GM23338 (cell line): ENCODE measurements around the gene SLC16A7. TPM values are rescaled to one million over a fixed set of nuclear protein-coding genes. Genes with fewer than 3 reads are reported as not detected.

Source experiments
- ATAC-seq: fragments of 200-7000 bp; cut with Tn5 transposase; 3 replicates; pipeline ENCODE4 v1.9.1; 2020
- DNase-seq: peaks from one replicate; pipeline ENCODE4 v3.0.0-alpha.2; 2015; ENCODE audit warnings: low spot score
- H2AFZ ChIP-seq: fragments of 200-600 bp; sonication (generic); 2 replicates; pipeline ENCODE4 v1.8.0; 2016; ENCODE audit warnings: antibody characterized with exemption, mild to moderate bottlenecking, moderate library complexity
- H3F3A ChIP-seq: fragments of 200-600 bp; sonication (generic); replicated peaks from 2 replicates; pipeline ENCODE4 v1.8.0; 2017; ENCODE audit warnings: antibody characterized with exemption, mixed run types, low read depth
- H3K27ac ChIP-seq: fragments of 200-600 bp; sonication (generic); 2 replicates; pipeline ENCODE4 v1.6.1; 2016; ENCODE audit warnings: low read depth
- H3K27me3 ChIP-seq: fragments of 200-600 bp; sonication (generic); 2 replicates; pipeline ENCODE4 v1.8.0; 2016; ENCODE audit warnings: mild to moderate bottlenecking, mixed run types, moderate library complexity; ENCODE audit not compliant: insufficient read depth
- H3K36me3 ChIP-seq: fragments of 200-600 bp; sonication (generic); 2 replicates; pipeline ENCODE4 v1.8.0; 2016; ENCODE audit warnings: mild to moderate bottlenecking; ENCODE audit not compliant: insufficient read depth
- H3K4me1 ChIP-seq: fragments of 200-600 bp; sonication (generic); 2 replicates; pipeline ENCODE4 v1.8.0; 2016; ENCODE audit warnings: mild to moderate bottlenecking, moderate library complexity; ENCODE audit not compliant: insufficient read depth
- H3K4me2 ChIP-seq: fragments of 200-600 bp; sonication (generic); 2 replicates; pipeline ENCODE4 v1.7.1; 2017; ENCODE audit warnings: mixed run types
- H3K4me3 ChIP-seq: fragments of 200-600 bp; sonication (generic); 2 replicates; pipeline ENCODE4 v1.6.1; 2016; ENCODE audit warnings: mixed run types
- H3K79me2 ChIP-seq: fragments of 200-600 bp; sonication (generic); replicated peaks from 2 replicates; pipeline ENCODE4 v1.8.0; 2017; ENCODE audit warnings: mild to moderate bottlenecking; ENCODE audit not compliant: insufficient read depth
- H3K9me2 ChIP-seq: fragments of 200-600 bp; sonication (generic); 2 replicates; pipeline ENCODE4 v1.8.0; 2017; ENCODE audit not compliant: insufficient read depth
- H4K20me1 ChIP-seq: fragments of 200-600 bp; sonication (generic); replicated peaks from 2 replicates; pipeline ENCODE4 v1.8.0; 2017; ENCODE audit warnings: mild to moderate bottlenecking; ENCODE audit not compliant: insufficient read depth
- H3K27ac Mint-ChIP-seq: 2 replicates; pipeline ENCODE4 v1.8.0; 2020; ENCODE audit warnings: inconsistent platforms, mild to moderate bottlenecking, moderate library complexity, mixed read lengths
- H3K27me3 Mint-ChIP-seq: 3 replicates; pipeline ENCODE4 v1.8.0; 2022; ENCODE audit warnings: low read depth, mild to moderate bottlenecking, moderate library complexity, mixed read lengths, inconsistent platforms; ENCODE audit not compliant: insufficient read depth, poor library complexity
- H3K36me3 Mint-ChIP-seq: 3 replicates; pipeline ENCODE4 v1.8.0; 2021; ENCODE audit warnings: low read depth, mild to moderate bottlenecking, inconsistent platforms, moderate library complexity, mixed read lengths
- H3K4me1 Mint-ChIP-seq: 3 replicates; pipeline ENCODE4 v1.8.0; 2020; ENCODE audit warnings: mild to moderate bottlenecking, inconsistent platforms, mixed read lengths
- H3K4me3 Mint-ChIP-seq: 3 replicates; pipeline ENCODE4 v1.8.0; 2021; ENCODE audit warnings: moderate library complexity, mild to moderate bottlenecking, inconsistent platforms, mixed read lengths
- H3K9me3 Mint-ChIP-seq: 3 replicates; pipeline ENCODE4 v1.8.0; 2020; ENCODE audit warnings: moderate library complexity, mild to moderate bottlenecking, inconsistent platforms, mixed read lengths
- CTCF ChIP-seq, 2 experiments: fragments of 200-600 bp in 1 of 2; sonication (generic) in 1 of 2; conservative IDR thresholded peaks; 2 replicates each; pipeline versions ENCODE4 v1.5.1 to v1.6.1; 2016 to 2017; ENCODE audit warnings: antibody characterized with exemption in 2 of 2, low read depth in 2 of 2, mild to moderate bottlenecking in 2 of 2, moderate library complexity in 1 of 2
- EZH2 ChIP-seq: fragments of 200-600 bp; sonication (generic); IDR thresholded peaks from one replicate; pipeline ENCODE4 v1.8.0; 2017; ENCODE audit warnings: antibody characterized with exemption, mild to moderate bottlenecking, low read depth; ENCODE audit not compliant: unreplicated experiment
- EZH2phosphoT487 ChIP-seq: fragments of 200-600 bp; sonication (generic); IDR thresholded peaks from one replicate; pipeline ENCODE4 v1.8.1; 2018; ENCODE audit warnings: antibody characterized with exemption; ENCODE audit not compliant: unreplicated experiment
- JUNB ChIP-seq: IDR thresholded peaks from one replicate; pipeline ENCODE4 v1.6.1; 2016; ENCODE audit warnings: antibody characterized with exemption; ENCODE audit not compliant: unreplicated experiment
- NANOG ChIP-seq: IDR thresholded peaks from 2 replicates; pipeline ENCODE4 v1.6.1; 2016; ENCODE audit warnings: antibody characterized with exemption, borderline replicate concordance
- ZNF114 ChIP-seq: fragments of 250-450 bp; sonication (Bioruptor Pico); IDR thresholded peaks from 2 replicates; pipeline ENCODE4 v1.5.0; 2020; ENCODE audit warnings: mild to moderate bottlenecking, moderate library complexity
- ZNF462 ChIP-seq: fragments of 250-450 bp; sonication (Bioruptor Pico); IDR thresholded peaks from 2 replicates; pipeline ENCODE4 v1.5.0; 2020; ENCODE audit warnings: mild to moderate bottlenecking, moderate library complexity
- polyA plus RNA-seq: library from polyadenylated mRNA; unstranded; fragments of >200 nt; fragmentation: Nextera tagmentation; extraction: Ambion mirVana; gene quantifications from 2 replicates; pipeline ENCODE4 v1.2.1, GENCODE V29; 2016
- total RNA-seq: library from RNA; depleted of rRNA; stranded (reverse); fragments of >200 nt; shearing (Covaris generic); gene quantifications from 2 replicates; pipeline ENCODE4 v1.2.3, GENCODE V29; 2014

The SLC16A7 gene
- total and polyA plus RNA-seq, 2 experiments from 2014 or later = 2.8 to 4.3 TPM

GRCh38 chr12:59668674-59669073 lies 72.8 kb downstream of the SLC16A7 start:
- Histone ChIP-seq H3K9me2 (no peaks in the 10 kb centered on the region), H3K4me3 (no peak overlapping the region), H3K79me2 (no peaks in the 10 kb centered on the region), H4K20me1 (no peaks in the 10 kb centered on the region), H3K4me2 (no peak overlapping the region), H3K4me1 (no peaks in the 10 kb centered on the region), H3K36me3 (no peaks in the 10 kb centered on the region), H3K27ac (no peak overlapping the region), H3F3A (no peaks in the 10 kb centered on the region), H3K27me3 (no peaks in the 10 kb centered on the region), H2AFZ (no peak overlapping the region)
- H3K4me3 Mint-ChIP-seq = no peak overlapping the region
- TF ChIP-seq NANOG (no peak), EZH2 (no peak), ZNF114 (CRISPR knock-in tag) (no peak)
- no peak for ATAC-seq
- no peaks in the 10 kb centered on the region for H3K4me1 Mint-ChIP-seq
- no peak overlapping the region for H3K27ac Mint-ChIP-seq
- peaks cover 35% of the 10 kb centered on the region for H3K9me3 Mint-ChIP-seq
- peaks cover 31% of the 10 kb centered on the region for H3K36me3 Mint-ChIP-seq
- no peak for DNase-seq
- no peaks in the 10 kb centered on the region for H3K27me3 Mint-ChIP-seq

GRCh38 chr12:59672273-59672672 lies 76.4 kb downstream of the SLC16A7 start:
- peak in 1 of 2 experiments; percentile 24; a peak in 2 of 4 replicates for TF ChIP-seq CTCF (conservative IDR thresholded peaks at IDR 0.05; ENCODE audit: low read depth in 2 of 2)
- no peak for TF ChIP-seq JUNB
- Histone ChIP-seq H3F3A (no peaks in the 10 kb centered on the region), H4K20me1 (no peaks in the 10 kb centered on the region), H3K27ac (no peak overlapping the region), H3K4me2 (no peak overlapping the region), H3K4me1 (no peaks in the 10 kb centered on the region), H3K36me3 (no peaks in the 10 kb centered on the region), H3K9me2 (no peaks in the 10 kb centered on the region), H3K4me3 (no peak overlapping the region), H2AFZ (no peak overlapping the region), H3K79me2 (no peaks in the 10 kb centered on the region), H3K27me3 (no peaks in the 10 kb centered on the region)
- Mint-ChIP-seq H3K9me3 (peaks cover 22% of the 10 kb centered on the region), H3K27me3 (peaks cover 2% of the 10 kb centered on the region), H3K27ac (no peak overlapping the region), H3K36me3 (peaks cover 19% of the 10 kb centered on the region), H3K4me3 (no peak overlapping the region), H3K4me1 (no peaks in the 10 kb centered on the region)
- ATAC-seq (no peak; the same call in 1 of the 3 replicates), DNase-seq (peak; percentile 18)

GRCh38 chr12:59675461-59675860 lies 79.6 kb downstream of the SLC16A7 start:
- no peak for DNase-seq
- no peak for TF ChIP-seq CTCF (conservative IDR thresholded peaks at IDR 0.05; ENCODE audit: low read depth in 2 of 2)
- no peak for TF ChIP-seq EZH2phosphoT487
- TF ChIP-seq ZNF462 = no peak

More at GRCh38 chr12:59675461-59675860, 79.6 kb downstream of the SLC16A7 start:
- no peak overlapping the region for H3K27ac Mint-ChIP-seq
- no peak for ATAC-seq
- no peaks in the 10 kb centered on the region for H4K20me1 ChIP-seq
- H3K36me3 ChIP-seq = no peaks in the 10 kb centered on the region
- peaks cover 7% of the 10 kb centered on the region; the same call in 2 of the 3 replicates for H3K36me3 Mint-ChIP-seq
- no peaks in the 10 kb centered on the region for H3K4me1 Mint-ChIP-seq
- peaks cover 3% of the 10 kb centered on the region for H3K27me3 Mint-ChIP-seq
- no peaks in the 10 kb centered on the region for H3K9me2 ChIP-seq
- H3K27me3 ChIP-seq = no peaks in the 10 kb centered on the region
- H3K27ac ChIP-seq = no peak overlapping the region
- H3K4me2 ChIP-seq = no peak overlapping the region
- H3F3A ChIP-seq = no peaks in the 10 kb centered on the region
- H3K79me2 ChIP-seq = no peaks in the 10 kb centered on the region
- peaks cover 11% of the 10 kb centered on the region for H3K9me3 Mint-ChIP-seq
- H3K4me1 ChIP-seq = no peaks in the 10 kb centered on the region
- H2AFZ ChIP-seq = no peak overlapping the region
- no peak overlapping the region for H3K4me3 ChIP-seq
- no peak overlapping the region for H3K4me3 Mint-ChIP-seq
